ENCODE data around the gene FGGY. TPM values are rescaled to one million over a fixed set of nuclear protein-coding genes. Genes with fewer than 3 reads are reported as not detected.
A peak's percentile ranks its signal among the peaks of the same experiment; 100 is the strongest.

FGGY gene
- total RNA-seq, 4 donors from 2014 or later: 23.3 to 26.4 (median 25.3) TPM

DNA sequence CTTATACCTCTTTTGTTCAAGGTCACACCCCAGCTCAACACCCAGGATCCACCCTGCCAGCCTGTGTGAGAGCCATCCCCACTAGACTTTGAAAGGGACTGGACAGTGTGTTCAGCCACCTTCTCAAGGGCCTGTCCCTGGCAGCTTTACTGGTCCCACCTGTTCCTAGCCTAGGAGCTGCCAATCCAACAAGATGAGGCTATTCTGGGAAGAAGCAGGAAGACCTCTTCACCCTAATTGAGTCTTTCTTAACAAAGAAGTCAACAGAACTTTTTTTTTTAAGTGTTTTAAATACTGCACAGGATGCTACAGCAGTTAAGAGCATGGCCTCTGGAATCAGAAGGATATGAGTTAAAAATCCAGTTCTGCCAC is 422.1 kb downstream of the FGGY start:
- Histone ChIP-seq H3K9me3 (no peaks in the 10 kb centered on the region), H3K4me3 (no peak overlapping the region), H3K36me3 (no peaks in the 10 kb centered on the region), H3K4me1 (peaks cover 0 to 9% (median 4%) of the 10 kb centered on the region in 4 donors), H3K27me3 (no peaks in the 10 kb centered on the region), H3K27ac (replicated peaks in 1 of 4) (no peak overlapping the region)
- TF ChIP-seq EP300 (IDR thresholded peaks at IDR 0.05) (no peak), POLR2AphosphoS5 (IDR thresholded peaks at IDR 0.05) (peak in 1 of 2 donors; percentile 15), POLR2A (IDR thresholded peaks at IDR 0.05; ENCODE audit: low read depth) (no peak), CTCF (IDR thresholded peaks at IDR 0.05) (no peak)
- DNase-seq (ENCODE audit: extremely low spot score): no peak
- intact Hi-C loops (cut with DNase I): no loop called here

- intact Hi-C loops (cut with DNase I): no loop called here
- no peak for TF ChIP-seq CTCF (IDR thresholded peaks at IDR 0.05)
- no peak for TF ChIP-seq POLR2AphosphoS5 (IDR thresholded peaks at IDR 0.05)
- no peak for TF ChIP-seq EP300 (IDR thresholded peaks at IDR 0.05)
- no peak for TF ChIP-seq POLR2A (IDR thresholded peaks at IDR 0.05; ENCODE audit: low read depth)
- 58% methylated on average over 5 of the region's 5 CpGs for WGBS
- H3K27ac ChIP-seq (replicated peaks in 1 of 4): no peak overlapping the region
- H3K4me1 ChIP-seq: peaks cover 0 to 9% (median 4%) of the 10 kb centered on the region in 4 donors
- H3K36me3 ChIP-seq: no peaks in the 10 kb centered on the region
- DNase-seq (ENCODE audit: extremely low spot score): no peak
- H3K4me3 ChIP-seq: no peak overlapping the region
- no peaks in the 10 kb centered on the region for H3K27me3 ChIP-seq
- no peaks in the 10 kb centered on the region for H3K9me3 ChIP-seq
These were observed 423.6 kb downstream of the FGGY start for GRCh38 chr1:59720326-59721115.

- no peak overlapping the region for H3K4me3 ChIP-seq
- H3K27me3 ChIP-seq: no peaks in the 10 kb centered on the region
- H3K36me3 ChIP-seq: no peaks in the 10 kb centered on the region
- H3K9me3 ChIP-seq: no peaks in the 10 kb centered on the region
- 62% methylated on average over 1 of the region's 1 CpG for WGBS
- H3K27ac ChIP-seq (replicated peaks in 1 of 4): peak overlapping the region; percentile 73 to 85 (median 74)
- no peak for DNase-seq (ENCODE audit: extremely low spot score)
- intact Hi-C loops (cut with DNase I): no loop called here
- TF ChIP-seq POLR2AphosphoS5 (IDR thresholded peaks at IDR 0.05) (no peak), EP300 (IDR thresholded peaks at IDR 0.05) (no peak), POLR2A (IDR thresholded peaks at IDR 0.05; ENCODE audit: low read depth) (no peak), CTCF (IDR thresholded peaks at IDR 0.05) (no peak)
- H3K4me1 ChIP-seq: peaks cover 38 to 49% (median 46%) of the 10 kb centered on the region in 4 donors
These were observed 433.4 kb downstream of the FGGY start for GRCh38 chr1:59730302-59730701.

GRCh38 chr1:59730759-59731478 is 434.0 kb downstream of the FGGY start:
- intact Hi-C loops (cut with DNase I): no loop called here
- Histone ChIP-seq H3K36me3 (no peaks in the 10 kb centered on the region), H3K27me3 (no peaks in the 10 kb centered on the region), H3K27ac (replicated peaks in 1 of 4) (peak overlapping the region; percentile 73 to 85 (median 74)), H3K4me1 (peaks cover 38 to 49% (median 46%) of the 10 kb centered on the region in 4 donors), H3K4me3 (no peak overlapping the region), H3K9me3 (no peaks in the 10 kb centered on the region)
- DNase-seq (ENCODE audit: extremely low spot score): peak; percentile 96
- WGBS: 27% methylated on average over 12 of the region's 12 CpGs
- TF ChIP-seq CTCF (IDR thresholded peaks at IDR 0.05): no peak
- peak; percentile 48 to 70 for TF ChIP-seq POLR2AphosphoS5 (IDR thresholded peaks at IDR 0.05)

Measured in esophagus muscularis mucosa (tissue), 4 donors.